ENCODE results near the gene ARL3.
A peak's percentile ranks its signal among the peaks of the same experiment; 100 is the strongest.

Gene ARL3

DNA sequence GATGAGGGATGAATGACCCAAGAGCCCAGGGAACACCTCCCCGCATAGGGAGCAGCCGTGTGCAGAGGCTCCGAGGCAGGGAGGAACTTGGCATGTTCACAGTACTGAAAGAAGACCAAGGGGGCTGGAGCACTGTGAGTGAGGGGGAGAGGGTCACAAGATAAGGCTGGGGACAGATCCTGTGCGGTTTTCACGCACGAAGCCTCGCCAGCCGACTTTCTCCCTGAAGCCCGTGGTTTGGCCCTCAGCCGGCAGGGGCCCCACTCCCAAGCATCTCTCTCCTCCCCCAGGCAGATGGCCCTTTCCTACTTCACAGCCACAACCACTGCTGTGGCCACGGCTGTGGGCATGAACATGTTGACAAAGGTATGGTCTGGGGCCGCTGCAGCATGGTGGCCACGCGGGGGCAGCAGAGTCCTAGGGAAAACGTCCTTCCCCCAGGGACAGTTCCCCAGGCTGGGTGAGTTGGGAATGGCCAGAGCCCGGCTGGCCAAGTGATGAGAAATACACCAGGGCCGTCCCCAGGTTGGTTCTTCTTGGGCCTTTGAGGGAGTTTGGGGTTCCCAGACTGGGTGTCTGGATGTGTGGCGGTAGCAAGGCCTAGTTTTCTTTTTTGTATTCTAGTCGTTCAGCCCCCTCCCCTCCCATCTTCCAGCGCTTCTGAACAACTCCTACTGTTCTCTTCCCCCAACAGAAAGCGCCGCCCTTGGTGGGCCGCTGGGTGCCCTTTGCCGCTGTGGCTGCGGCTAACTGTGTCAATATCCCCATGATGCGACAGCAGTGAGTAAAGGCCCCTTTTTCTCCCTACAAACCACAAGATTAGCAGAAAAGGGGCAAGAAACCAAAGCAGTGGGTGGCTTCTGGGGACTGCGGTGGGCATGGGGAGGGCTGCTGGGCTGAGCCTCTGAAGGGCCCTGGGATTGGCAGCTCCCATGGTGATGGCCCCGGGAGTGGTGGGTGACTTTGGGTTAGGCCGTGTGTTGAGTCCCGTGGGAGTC is 15.1 kb upstream of the ARL3 start:
- DNase-seq: peak; percentile 88
- H3K4me1 ChIP-seq: no peaks in the 10 kb centered on the region
- peaks cover 43% of the 10 kb centered on the region for H3K36me3 ChIP-seq
- TF ChIP-seq, protein P1, sequence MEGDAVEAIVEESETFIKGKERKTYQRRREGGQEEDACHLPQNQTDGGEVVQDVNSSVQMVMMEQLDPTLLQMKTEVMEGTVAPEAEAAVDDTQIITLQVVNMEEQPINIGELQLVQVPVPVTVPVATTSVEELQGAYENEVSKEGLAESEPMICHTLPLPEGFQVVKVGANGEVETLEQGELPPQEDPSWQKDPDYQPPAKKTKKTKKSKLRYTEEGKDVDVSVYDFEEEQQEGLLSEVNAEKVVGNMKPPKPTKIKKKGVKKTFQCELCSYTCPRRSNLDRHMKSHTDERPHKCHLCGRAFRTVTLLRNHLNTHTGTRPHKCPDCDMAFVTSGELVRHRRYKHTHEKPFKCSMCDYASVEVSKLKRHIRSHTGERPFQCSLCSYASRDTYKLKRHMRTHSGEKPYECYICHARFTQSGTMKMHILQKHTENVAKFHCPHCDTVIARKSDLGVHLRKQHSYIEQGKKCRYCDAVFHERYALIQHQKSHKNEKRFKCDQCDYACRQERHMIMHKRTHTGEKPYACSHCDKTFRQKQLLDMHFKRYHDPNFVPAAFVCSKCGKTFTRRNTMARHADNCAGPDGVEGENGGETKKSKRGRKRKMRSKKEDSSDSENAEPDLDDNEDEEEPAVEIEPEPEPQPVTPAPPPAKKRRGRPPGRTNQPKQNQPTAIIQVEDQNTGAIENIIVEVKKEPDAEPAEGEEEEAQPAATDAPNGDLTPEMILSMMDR (IDR thresholded peaks at IDR 0.05; ENCODE audit: low read depth, low read length): peak; percentile 83
- no peaks in the 10 kb centered on the region for H3K27me3 ChIP-seq
- no peaks in the 10 kb centered on the region for H3K9me3 ChIP-seq
- no peak overlapping the region for H3K4me3 ChIP-seq (ENCODE audit: low read depth, low read length)

DNA sequence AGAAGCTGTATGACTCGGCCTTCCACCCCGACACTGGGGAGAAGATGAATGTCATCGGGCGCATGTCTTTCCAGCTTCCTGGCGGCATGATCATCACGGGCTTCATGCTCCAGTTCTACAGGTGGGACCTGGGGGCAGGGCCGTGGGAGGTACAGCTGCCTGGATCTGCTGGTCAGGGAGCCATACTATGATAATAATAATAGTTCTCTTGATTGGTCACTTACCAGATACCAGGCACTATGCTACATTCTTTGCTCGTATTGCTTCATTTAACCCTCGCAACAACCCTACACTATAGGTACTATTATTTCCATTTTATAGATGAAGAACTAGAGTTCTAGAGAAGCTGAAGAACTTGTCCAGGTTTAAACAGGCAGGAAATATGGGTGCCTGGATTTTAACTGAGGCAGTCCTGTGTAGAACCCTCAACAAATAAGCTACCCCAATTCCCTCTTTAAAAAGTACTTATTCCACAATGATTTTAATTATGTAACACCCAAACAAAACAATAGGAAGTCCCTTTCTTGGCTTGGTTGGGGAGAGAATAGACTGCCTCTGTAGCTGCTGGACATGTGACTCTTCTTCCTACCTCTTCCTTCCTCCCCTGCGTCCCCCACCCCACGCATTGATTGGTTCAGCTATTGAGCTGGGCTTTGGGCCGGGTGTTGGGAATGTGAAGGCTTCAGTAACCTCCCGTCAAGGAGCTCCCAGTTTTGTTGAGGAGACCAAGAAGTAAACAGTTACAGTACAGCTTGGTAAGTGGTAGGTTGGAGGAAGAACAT is 13.0 kb upstream of the ARL3 start:
- no peak for DNase-seq
- H3K4me1 ChIP-seq: no peaks in the 10 kb centered on the region
- no peaks in the 10 kb centered on the region for H3K9me3 ChIP-seq
- no peaks in the 10 kb centered on the region for H3K27me3 ChIP-seq
- TF ChIP-seq, protein P1 (IDR thresholded peaks at IDR 0.05; ENCODE audit: low read depth, low read length): no peak
- H3K36me3 ChIP-seq: peaks cover 36% of the 10 kb centered on the region
- no peak overlapping the region for H3K4me3 ChIP-seq (ENCODE audit: low read depth, low read length)

DNA sequence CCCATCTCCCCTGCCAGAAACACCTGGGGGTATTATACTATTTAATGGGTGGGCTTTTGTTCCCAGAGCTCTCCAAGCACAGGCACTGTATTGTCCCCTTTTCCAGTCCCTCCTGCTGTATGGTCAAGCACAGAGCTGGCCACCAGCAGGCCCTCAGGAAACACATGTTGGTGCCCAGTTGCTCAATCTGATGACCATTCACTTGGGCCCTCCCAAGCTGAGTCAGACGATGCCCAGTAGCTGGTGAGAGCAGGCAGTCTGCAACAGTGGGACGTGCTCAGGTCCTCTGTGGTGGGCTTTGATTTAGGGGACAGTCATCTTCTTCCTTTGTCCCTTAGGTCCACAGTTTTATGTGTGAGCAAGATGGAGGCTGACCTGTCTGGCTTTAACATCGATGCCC is 12.1 kb upstream of the ARL3 start:
- TF ChIP-seq, protein P1 (IDR thresholded peaks at IDR 0.05; ENCODE audit: low read depth, low read length): no peak
- no peaks in the 10 kb centered on the region for H3K27me3 ChIP-seq
- H3K4me3 ChIP-seq (ENCODE audit: low read depth, low read length): no peak overlapping the region
- H3K9me3 ChIP-seq: no peaks in the 10 kb centered on the region
- H3K36me3 ChIP-seq: peaks cover 37% of the 10 kb centered on the region
- no peaks in the 10 kb centered on the region for H3K4me1 ChIP-seq
- DNase-seq: no peak

DNA sequence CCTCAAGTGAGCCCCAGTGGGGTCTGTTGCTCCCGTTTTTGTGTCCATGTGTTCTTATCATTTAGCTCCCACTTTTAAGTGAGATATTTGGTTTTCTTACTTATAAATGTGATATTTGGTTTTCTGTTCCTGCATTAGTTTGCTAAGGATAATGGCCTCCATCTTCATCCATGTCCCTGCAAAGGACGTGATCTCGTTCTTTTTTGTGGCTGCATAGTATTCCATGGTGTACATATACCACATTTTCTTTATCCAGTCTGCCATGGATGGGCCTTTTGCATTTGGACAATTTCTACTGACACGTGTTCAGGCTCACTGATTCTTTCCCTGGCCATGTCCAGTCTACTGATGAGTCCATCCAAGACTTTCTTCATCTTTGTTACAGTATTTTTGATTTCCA is 9.8 kb upstream of the ARL3 start:
- TF ChIP-seq, protein P1 (IDR thresholded peaks at IDR 0.05; ENCODE audit: low read depth, low read length): no peak
- Histone ChIP-seq H3K4me1 (peaks cover 6% of the 10 kb centered on the region), H3K27me3 (no peaks in the 10 kb centered on the region), H3K36me3 (peaks cover 21% of the 10 kb centered on the region), H3K4me3 (ENCODE audit: low read depth, low read length) (no peak overlapping the region), H3K9me3 (no peaks in the 10 kb centered on the region)
- DNase-seq: no peak

DNA sequence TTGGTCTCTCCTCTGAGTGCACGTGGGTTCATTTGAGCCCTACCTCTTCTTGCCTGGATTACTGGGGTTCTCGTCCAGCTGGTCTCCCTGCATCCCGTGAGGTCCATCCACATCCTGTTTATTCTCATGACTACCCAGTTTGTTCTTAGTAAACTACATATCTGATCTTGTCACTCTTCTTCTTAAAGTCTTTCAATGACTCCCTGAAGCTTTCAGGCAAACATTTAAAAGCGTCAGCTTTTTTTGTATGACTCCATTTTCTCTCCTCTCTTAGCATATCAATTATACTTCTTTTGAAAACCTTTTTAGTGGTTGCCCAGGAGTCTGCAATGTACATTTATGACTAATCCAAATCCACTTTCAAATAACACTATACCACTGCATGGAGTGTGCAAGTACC is 7.8 kb upstream of the ARL3 start:
- no peaks in the 10 kb centered on the region for H3K27me3 ChIP-seq
- H3K36me3 ChIP-seq: peaks cover 11% of the 10 kb centered on the region
- H3K9me3 ChIP-seq: no peaks in the 10 kb centered on the region
- no peak overlapping the region for H3K4me3 ChIP-seq (ENCODE audit: low read depth, low read length)
- H3K4me1 ChIP-seq: peaks cover 10% of the 10 kb centered on the region
- TF ChIP-seq, protein P1 (IDR thresholded peaks at IDR 0.05; ENCODE audit: low read depth, low read length): no peak
- DNase-seq: no peak

Measured in BE2C (cell line).